ENCODE data around the gene TSHZ2.

- TF ChIP-seq CTCF (IDR thresholded peaks at IDR 0.05) (no peak), EZH2 (IDR thresholded peaks at IDR 0.05; ENCODE audit: borderline replicate concordance, insufficient read depth, low read depth, low read length, poor library complexity, severe bottlenecking) (no peak)
Measured at GRCh38 chr20:53408691-53409446, 436.7 kb downstream of the TSHZ2 start.
